Right ventricle myocardium superior (tissue), 1 donor: ENCODE measurements around the gene KRT16. TPM values are rescaled to one million over a fixed set of nuclear protein-coding genes. Genes with fewer than 3 reads are reported as not detected.
"Not testable (repeated sequence)": the region's sequence is repeated elsewhere in the genome, so short reads cannot be mapped to it uniquely, and the experiment has no call there.

ENCODE experiments used
- ATAC-seq: fragments of 200-7000 bp; cut with Tn5 transposase; one replicate; pipeline ENCODE4 v1.9.1; 2020; ENCODE audit warnings: mild to moderate bottlenecking; ENCODE audit not compliant: poor library complexity
- DNase-seq: peaks from one replicate; pipeline ENCODE4 v3.0.0-alpha.2; 2020
- intact Hi-C: fragments of 100-400 bp; cut with DNase I; formaldehyde crosslinking; loops from one replicate; pipeline ENCODE4 v1.11.2; 2022
- total RNA-seq: library from RNA; stranded (reverse); fragmentation: NEBNext Ultra II Directional; extraction: Animal tissue kit (Norgen Biotek cat#: 25700); gene quantifications from one replicate; pipeline ENCODE4 v1.2.1, GENCODE V29; 2021
- donor health status: DM: no; HTN: yes; CAD: no; lungs with severe emphysema.

The KRT16 gene
- total RNA-seq, 1 donor from 2014 or later: not detected

DNA sequence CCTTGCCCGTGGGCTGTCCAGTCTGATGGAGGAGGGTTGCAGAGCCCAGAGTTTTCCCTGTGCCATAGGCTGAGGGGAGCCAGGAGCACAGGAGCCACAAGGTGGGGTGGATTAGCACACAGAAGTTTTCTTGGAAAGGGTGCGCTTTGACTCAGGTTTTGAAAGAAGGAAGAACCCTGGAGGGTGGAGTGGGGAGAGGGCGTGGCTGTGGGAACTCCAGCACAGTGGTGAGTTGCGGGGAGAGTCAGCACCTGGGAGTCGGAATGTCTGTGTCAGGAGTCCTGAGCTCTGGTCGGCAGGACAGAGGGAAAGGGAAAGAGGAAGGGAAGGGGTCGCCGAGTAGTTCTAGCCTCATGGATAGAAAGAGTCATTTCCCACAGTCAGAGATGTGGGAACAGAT is 17.0 kb downstream of the KRT16 start:
- no peak for ATAC-seq

DNA sequence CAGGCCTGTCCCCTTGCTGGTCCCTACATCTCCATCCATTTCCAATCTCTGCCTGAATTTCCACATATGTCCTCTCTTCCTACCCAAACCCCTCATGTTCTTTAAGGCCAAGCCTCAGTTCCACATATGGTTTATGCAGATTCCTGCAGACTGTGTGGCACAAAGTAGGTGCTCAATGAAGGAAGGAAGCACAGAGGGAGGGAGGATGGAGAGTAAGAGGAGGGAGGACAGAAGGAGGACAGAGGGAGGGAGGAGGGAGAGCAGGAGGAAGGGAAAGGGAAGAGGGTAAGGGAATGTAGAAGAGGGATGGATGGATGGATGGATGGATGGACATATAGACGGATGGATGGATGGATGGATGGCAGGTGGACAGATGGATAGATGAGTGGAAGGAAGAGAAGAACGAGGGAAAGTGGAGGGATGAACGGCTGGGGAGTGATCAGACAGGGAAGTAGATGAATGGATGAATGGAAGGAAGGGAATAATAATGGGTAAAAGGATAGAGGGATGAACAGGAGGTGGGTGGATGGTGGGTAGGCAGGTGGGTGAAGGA is 18.1 kb downstream of the KRT16 start:
- intact Hi-C loops: no loop called here
- DNase-seq (no peak), ATAC-seq (no peak)

More for the DNA sequence above, 17.0 kb downstream of the KRT16 start:
- no peak for DNase-seq
- intact Hi-C loops: no loop called here

DNA sequence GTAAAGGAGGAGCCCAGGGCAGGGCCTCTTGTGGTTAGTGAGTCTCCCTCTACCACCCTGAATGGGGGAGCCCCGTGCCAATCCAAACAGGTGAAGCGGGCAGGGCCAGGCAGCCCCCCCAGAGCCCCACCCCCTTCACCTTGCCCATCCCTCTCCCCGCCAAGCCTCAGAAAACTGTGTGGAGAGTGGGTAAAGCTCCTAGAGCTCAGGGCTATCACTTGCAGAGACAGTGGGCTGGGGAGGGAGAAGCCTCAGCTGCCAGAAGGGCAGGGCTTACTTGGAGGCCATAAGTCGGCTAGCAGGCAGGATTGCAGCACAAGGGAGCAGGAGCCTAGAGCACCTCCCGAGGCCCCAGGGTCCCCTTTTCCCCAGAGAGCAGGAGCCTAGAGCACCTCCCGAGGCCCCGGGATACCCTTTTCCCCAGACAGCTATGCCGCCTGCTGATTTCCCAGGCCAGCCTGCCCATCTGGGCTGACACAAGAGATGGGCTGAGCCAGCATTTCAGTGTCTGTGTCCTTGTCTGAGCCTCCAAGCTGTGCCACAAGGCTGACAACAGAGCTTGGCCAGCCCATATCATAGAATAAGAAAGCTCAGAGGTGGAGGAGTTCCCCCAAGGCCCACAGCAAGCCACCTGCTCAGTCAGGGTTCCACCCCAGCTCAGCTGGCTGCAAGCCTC is 19.1 kb downstream of the KRT16 start:
- no peak for DNase-seq
- ATAC-seq: no peak
- intact Hi-C loops: no loop called here

DNA sequence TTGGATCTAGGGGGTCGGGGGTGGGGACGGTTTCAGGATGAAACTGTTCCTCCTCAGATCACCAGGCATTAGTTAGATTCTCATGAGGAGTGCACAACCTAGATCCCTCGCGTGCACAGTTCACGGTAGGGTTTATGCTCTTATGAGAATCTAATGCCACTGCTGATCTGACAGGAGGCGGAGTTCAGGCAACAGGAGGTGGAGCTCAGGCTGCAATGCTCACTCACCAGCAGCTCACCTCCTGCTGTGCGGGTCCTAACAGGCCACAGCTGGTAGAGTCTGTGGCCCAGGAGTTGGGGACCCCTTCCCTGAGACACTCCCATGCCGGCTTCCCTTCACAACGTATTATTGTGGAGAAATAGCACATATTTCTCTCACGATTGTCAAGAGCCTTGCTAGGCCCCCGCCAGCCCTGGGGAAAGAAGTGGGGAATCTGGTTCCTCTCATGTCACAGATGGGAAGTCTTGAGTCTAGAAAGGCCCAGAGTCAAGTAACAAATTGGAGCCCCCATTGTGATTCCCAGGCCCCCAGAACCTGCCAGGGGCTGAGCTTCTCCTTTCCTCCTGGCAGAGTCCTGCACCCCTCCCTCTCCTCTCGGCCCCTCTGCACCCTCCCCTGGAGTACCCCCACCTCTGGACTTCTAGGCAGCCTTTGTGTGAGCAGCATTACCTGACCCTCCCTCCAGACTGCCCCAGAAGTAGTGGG is 19.8 kb downstream of the KRT16 start:
- intact Hi-C loops: no loop called here
- DNase-seq: no peak
- no peak for ATAC-seq

DNA sequence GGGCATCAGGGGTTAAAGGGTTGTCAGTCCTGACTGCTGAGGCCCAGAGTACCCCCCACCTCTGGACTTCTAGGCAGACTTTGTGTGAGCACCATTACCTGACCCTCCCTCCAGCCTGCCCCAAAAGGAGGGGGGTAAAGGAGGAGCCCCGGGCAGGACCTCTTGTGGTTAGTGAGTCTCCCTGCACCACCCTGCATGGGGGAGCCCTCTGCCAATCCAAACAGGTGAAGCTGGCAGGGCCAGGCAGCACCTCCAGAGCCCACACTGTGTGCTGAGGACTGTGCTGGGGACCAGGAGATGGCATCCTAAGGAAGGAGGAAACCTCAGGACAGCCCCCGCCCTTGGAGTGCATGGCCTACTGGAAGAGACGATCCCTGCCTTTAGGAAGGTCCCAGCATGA is 23.3 kb downstream of the KRT16 start:
- DNase-seq: no peak
- intact Hi-C loops: no loop called here
- ATAC-seq: no peak

DNA sequence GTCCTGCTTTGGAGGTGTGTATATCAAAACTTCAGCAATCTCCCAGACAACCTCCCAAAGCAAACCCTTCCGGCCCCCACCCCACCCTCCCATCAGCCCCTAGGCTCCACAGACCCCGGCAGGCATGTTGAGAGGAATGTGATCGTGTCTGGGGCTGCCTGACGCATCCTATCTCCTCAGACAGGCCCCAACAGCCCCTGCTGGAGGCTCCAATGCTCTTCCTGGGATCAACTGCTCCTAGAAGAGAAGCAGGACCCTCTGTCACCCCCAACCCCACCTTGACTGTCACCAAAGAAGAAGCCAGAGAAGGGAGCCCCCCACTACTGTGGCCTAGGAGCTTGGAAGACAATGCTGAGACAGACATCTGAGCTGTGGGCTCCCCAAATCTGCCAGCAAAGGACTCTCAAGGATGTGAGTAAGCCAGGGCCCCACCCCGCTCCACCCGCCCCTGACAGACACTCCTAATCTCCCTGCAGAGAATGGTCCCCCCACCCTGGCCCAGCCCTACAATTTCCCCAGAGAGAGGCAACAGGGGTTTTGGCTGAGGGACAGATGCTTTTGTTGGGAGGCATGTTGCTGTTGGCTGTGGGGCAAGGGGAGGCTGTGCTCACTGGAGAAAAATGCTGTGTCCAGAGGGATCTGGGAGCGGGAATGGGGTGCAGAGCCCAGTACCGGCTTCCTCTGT is 24.3 kb downstream of the KRT16 start:
- intact Hi-C loops: no loop called here
- DNase-seq: no peak
- ATAC-seq: no peak

DNA sequence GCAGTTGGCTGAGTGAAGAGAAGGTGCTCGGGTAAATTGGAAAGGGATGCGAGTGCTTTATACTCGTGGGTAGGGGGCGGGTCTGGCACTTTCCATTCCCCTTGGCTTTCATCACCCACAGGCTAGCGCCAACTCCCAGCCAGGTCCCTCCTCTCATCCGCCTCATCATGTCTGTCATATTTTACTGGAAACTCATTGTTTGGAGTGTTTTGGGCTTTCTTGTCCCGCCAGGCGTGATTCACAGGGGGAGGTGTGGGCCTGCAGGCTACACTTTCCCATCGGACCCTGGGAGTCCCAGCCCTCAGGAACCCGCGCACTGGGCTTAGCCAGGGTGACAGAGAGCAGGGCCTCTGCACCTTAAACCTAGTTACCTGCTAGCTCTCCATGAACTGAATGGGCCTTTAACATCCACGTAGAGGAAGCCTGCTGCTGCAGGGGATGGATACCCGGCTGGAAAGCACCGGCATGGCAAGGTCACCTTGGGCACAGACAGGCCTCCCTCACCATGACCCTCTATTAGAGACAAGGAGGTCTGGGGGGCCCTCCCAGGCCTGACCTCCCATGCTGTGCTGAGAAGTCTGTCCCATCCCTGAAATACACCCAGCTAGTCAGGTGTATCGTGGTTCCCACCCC is 25.6 kb downstream of the KRT16 start, which contains the start of gene KRT14:
KRT14 (minus strand) TSS at position 33 of the 633 bp plus-strand sequence. CDS start 61 bp downstream, outside the sequence.
- ATAC-seq: no peak
- intact Hi-C loops: no loop called here
- DNase-seq: no peak

DNA sequence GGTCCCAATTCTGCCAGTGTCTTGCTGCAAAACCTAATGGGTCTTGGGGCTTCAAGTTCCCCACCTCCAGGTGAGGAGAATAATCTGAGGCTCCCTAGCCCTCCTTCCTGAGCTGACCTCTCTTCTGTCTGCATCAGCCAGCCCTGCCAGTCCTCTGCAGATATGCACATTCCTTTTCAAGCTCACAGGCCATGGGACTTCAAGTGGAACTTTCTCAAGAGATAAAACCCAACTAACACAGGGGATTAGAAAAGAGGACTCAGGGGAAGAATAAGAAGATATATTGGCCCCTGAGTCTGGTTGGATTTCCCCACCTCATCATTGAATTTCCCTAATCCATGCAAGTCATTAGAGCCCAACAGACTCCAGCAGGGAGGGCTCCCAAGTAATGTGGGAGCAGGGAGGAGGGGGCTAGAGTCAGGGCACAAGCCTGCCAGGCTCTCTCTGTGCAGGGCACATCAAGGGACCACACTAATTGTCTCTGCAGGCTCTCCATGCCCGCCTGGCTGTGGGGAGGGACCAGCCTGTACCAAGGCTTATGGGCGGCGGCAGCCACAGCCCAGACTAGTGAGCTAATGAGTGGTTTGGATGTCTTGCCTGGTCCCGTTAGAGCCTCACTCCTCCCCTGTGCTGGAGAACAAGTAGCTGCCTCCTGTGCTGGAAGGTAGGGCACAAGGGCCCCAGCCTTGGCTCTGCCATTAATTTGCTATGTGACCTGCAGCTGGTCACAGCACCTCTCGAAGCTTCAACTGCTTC is 27.1 kb downstream of the KRT16 start:
- DNase-seq (no peak), ATAC-seq (no peak)
- intact Hi-C loops: no loop called here

DNA sequence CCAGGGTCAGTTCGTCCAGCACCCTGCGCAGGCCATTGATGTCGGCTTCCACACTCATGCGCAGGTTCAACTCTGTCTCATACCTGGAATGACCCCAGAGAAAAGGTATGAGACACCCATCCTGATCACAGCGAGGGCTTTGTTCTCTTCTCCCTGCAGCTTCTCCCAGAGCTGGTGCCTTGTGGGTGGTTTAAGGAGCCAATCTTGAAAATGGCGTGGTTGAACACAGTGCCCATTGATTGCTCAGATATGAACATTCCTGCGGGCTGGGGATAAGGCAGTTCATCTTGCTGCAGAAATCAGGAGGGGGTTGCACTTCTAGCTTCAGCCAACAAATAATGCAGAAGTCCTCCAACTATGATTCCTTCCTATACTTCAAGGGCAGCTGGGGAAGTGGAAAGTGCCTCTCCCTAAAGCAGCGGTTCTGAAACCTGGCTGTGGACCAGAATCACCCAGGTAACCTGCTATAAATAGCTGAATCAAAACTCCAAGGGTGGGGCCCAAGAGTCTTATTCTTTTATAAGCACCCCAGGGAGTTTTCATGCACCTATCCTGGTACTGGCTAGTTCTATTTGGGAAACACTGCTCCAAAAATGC is 28.1 kb downstream of the KRT16 start:
- DNase-seq, intact Hi-C loops, ATAC-seq: not testable (repeated sequence)

DNA sequence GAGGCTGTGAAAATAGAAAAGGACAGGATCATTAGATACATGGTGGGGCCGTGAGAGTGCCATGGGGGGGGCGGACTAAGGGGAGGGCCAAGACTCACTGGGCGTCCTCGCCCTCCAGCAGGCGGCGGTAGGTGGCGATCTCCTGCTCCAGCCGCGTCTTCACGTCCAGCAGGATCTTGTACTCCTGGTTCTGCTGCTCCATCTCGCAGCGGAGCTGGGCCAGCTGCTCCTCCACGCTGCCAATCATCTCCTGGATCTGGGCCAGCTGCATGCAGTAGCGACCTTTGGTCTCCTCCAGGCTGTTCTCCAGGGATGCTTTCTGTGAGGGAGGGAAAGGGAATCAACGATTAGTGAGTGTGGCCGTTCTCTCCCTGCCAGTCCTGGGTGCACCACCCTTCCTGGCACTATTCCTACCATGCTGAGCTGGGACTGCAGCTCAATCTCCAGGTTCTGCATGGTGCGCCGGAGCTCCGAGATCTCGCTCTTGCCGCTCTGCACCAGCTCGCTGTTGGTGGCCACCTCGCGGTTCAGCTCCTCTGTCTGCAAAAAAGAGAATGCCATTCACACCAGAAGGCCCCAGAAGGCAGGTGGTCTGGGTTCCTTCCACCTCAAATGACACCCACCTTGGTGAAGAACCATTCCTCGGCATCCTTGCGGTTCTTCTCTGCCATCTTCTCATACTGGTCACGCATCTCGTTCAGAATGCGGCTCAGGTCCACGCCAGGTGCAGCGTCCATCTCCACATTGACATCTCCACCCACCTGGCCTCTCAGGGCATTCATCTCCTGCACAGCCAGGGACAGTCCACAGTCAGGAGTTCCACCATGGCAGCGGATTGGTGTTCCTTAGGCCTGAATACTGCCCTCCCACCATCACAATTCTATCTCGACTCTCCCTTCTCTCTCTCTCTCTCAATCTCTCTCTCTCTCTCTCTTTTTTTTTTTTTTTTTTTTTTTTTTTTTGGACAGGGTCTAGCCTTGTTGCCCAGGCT is 29.1 kb downstream of the KRT16 start:
- ATAC-seq (no peak), DNase-seq (no peak)
- intact Hi-C loops: no loop called here

DNA sequence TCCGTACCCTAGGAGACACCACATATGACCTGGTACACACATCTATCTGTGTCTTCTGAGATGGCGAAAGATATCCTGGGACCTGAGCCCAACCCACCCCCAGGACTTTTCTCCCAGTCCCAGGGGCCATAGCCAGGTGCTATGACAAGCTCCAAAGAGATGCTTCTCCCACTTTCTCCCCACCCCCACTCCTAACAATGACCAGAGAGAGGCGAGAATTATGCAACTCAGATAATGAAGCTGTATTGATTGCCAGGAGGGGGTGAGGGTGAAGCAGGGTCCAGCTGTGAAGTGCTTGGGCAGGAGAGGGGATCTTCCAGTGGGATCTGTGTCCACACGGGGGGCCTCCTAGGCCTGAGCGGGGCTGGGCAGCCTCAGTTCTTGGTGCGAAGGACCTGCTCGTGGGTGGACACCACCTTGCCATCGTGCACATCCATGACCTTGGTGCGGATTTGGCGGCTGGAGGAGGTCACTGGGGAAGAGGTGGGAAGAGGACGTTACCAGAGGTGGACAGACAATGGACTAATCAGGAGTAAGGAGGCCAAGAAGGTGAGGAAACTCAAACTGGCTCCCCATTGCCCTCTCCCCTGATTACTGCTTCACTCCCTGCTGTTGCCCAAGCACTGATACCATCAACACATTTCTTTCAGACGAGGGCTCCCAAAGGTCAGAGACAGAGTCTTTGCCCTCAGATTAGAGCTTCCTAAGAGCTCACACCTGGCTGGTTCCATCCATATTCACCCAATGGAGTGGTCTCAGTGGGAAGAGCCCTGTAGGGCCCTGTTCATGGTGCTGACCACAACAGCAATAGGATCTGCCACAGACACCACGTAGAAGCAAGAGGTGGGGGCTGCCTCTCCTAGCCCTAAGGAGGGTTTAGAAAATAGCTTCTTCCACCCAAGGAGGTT is 30.3 kb downstream of the KRT16 start:
- intact Hi-C loops, DNase-seq, ATAC-seq: not testable (repeated sequence)

DNA sequence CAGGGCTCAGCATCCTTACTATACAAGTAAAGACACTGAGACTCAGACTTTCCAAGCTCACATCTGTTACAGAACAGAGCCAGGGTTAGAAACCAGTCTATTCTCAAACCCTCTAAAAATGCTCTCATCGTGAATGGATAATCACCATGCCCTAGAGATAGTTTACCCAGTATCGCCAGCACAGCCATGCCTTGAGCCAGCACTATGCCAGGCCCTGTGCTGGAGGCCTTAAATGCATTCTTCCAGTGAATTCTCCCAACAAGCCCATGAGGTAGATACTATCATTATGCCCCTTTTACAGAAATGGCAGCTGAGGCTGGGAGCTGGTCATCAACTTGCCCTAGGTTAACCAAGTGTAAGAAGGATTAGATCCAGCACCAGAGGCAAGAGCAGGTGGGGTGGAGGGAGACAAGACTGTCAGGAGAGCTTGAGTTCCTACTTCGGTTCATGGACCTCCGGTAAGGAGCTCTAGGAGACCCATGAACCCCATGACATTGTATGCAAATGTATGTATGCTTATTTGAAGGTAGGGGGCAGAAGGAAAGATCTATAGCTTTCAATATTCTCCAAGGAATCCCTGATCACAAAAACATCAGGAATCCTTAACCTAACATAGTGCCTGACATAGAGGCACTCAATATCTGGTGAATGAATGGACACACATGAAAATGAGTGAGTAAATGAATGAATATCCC is 31.1 kb downstream of the KRT16 start:
- no peak for ATAC-seq
- intact Hi-C loops: no loop called here

DNA sequence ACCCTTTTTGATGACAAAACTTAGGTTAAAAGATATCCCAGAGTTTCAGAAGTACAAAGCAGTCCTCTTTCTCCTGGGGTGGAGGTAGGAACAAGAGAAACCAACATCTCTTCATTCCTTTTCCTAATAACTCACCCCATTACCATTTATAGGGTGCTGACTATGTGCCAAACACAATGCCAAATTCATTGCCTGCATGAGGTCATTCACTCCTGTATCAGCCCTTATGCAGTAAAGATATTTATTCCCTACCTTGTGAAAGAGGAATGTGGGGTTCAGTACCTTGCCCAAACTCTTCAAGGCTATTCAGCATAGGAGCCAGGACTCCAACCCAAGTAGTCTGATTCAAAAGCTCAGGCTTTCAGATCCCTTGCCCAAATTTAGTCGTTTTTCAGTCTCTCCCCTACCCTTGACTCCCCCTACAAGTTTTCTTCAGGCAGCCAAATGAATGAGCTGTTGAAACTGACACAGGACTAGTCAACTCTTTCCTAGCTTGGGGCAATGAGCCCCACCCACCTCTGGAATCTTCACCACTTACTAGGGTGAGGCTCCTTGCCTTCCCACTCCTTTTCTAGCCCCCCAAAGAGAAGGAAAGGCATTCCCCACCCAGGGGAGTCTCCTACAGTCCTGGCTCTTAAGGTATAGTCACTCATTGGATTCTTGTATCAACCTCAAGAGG is 31.7 kb downstream of the KRT16 start:
- DNase-seq (no peak), ATAC-seq (no peak)
- intact Hi-C loops: no loop called here

More for the DNA sequence above, 31.1 kb downstream of the KRT16 start:
- DNase-seq: no peak

DNA sequence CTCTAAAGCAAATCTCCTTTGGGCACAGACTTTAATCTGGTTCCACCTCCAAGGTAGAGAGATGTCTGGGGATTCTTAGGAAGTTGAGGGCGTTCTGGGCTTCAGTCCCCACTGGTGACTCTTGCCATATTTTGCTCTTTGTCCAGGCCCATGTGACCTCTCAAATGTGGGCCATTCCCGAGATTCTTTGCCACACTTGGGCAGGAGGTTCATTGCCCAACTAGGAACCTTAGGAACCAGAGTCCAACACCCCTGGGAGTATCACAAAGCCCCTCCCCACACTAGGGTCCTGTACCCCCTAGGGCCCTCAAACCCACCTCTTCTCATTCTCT is 32.4 kb downstream of the KRT16 start:
- intact Hi-C loops: no loop called here
- ATAC-seq (no peak), DNase-seq (no peak)
